Subcutaneous abdominal adipose tissue (tissue), 5 donors: ENCODE measurements around the gene MAS1L.
"Not testable (repeated sequence)": the region's sequence is repeated elsewhere in the genome, so short reads cannot be mapped to it uniquely, and the experiment has no call there.

Experiments used
- H3K27ac ChIP-seq: one replicate; pipeline ENCODE4 v1.7.0; 2013; ENCODE audit warnings: low read depth, mild to moderate bottlenecking, inconsistent platforms, low read length, moderate library complexity
- H3K27me3 ChIP-seq, 5 donors: one replicate each; pipeline ENCODE4 v1.7.0; 2013; ENCODE audit warnings: low read length in 5 of 5, inconsistent platforms in 1 of 5; ENCODE audit not compliant: control insufficient read depth in 5 of 5, insufficient read depth in 4 of 5
- H3K36me3 ChIP-seq, 5 donors: one replicate each; pipeline ENCODE4 v1.7.0; 2013; ENCODE audit warnings: low read length in 5 of 5; ENCODE audit not compliant: control insufficient read depth in 5 of 5, insufficient read depth in 5 of 5
- H3K4me1 ChIP-seq, 5 donors: one replicate each; pipeline ENCODE4 v1.7.0; 2013; ENCODE audit warnings: low read length in 5 of 5, mild to moderate bottlenecking in 3 of 5, moderate library complexity in 1 of 5; ENCODE audit not compliant: control insufficient read depth in 5 of 5, insufficient read depth in 5 of 5
- H3K4me3 ChIP-seq, 5 donors: one replicate each; pipeline ENCODE4 v1.7.0; 2013; ENCODE audit warnings: low read length in 5 of 5, low read depth in 1 of 5
- H3K9ac ChIP-seq, 5 donors: one replicate each; pipeline ENCODE4 v1.7.0; 2013; ENCODE audit warnings: low read length in 5 of 5, mild to moderate bottlenecking in 4 of 5, moderate library complexity in 3 of 5
- H3K9me3 ChIP-seq, 5 donors: one replicate each; pipeline ENCODE4 v1.7.0; 2013; ENCODE audit warnings: low read length in 5 of 5; ENCODE audit not compliant: control insufficient read depth in 5 of 5
- donor health status: healthy.
- donor health status: healthy.
- donor health status: healthy.
- donor health status: healthy.
- donor health status: healthy.

MAS1L gene

GRCh38 chr6:29465279-29465678 lies 22.5 kb downstream of the MAS1L start:
- Histone ChIP-seq H3K27me3 (peaks cover 0 to 6% (median 0%) of the 10 kb centered on the region in 5 donors), H3K9ac (no peak overlapping the region), H3K27ac (no peak overlapping the region), H3K4me3 (no peak overlapping the region), H3K4me1 (no peaks in the 10 kb centered on the region), H3K36me3 (no peaks in the 10 kb centered on the region), H3K9me3 (no peaks in the 10 kb centered on the region)

- no peaks in the 10 kb centered on the region for H3K4me1 ChIP-seq
- H3K36me3 ChIP-seq: no peaks in the 10 kb centered on the region
- H3K4me3 ChIP-seq: no peak overlapping the region
- no peaks in the 10 kb centered on the region for H3K9me3 ChIP-seq
- no peak overlapping the region for H3K9ac ChIP-seq
- H3K27ac ChIP-seq: no peak overlapping the region
- H3K27me3 ChIP-seq: peaks cover 0 to 6% (median 0%) of the 10 kb centered on the region in 5 donors
Observed at GRCh38 chr6:29462022-29462421, 25.7 kb downstream of the MAS1L start.

GRCh38 chr6:29461021-29461814 lies 26.5 kb downstream of the MAS1L start:
- Histone ChIP-seq H3K9ac (no peak overlapping the region), H3K4me1 (no peaks in the 10 kb centered on the region), H3K4me3 (no peak overlapping the region), H3K27me3 (peaks cover 0 to 6% (median 0%) of the 10 kb centered on the region in 5 donors), H3K27ac (no peak overlapping the region), H3K36me3 (no peaks in the 10 kb centered on the region), H3K9me3 (no peaks in the 10 kb centered on the region)

DNA sequence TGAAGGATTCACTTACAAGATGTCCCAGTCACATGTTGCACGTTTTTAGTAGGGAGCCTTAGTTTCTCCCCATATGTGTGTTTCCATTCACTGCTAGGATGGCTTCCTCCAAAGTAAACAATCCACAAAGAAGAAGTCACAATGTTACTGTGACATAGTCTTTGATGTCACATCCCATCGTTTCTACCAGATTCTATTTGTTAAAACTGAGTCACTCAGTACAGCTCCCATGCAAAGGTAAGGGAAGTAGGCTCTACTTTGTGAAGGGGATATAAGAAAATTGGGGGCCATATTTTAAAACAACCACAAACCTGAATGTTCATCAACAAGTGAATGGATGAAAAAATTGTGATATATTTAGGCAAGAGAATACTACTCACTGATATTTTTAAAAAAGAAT lies 30.8 kb downstream of the MAS1L start, which contains the start of the genes OR11A1 and OR2H1:
TSS of gene OR11A1 (minus strand) at position 101 of the 400 bp plus-strand sequence. CDS start 29,430 bp downstream, outside the sequence.
TSS of gene OR2H1 (plus strand) at position 185 of the 400 bp plus-strand sequence. CDS start 4,615 bp downstream, outside the sequence.
- no peak within 1 kb of the TSS for H3K27ac ChIP-seq
- no peaks in the 10 kb centered on the region for H3K27me3 ChIP-seq
- no peak within 1 kb of the TSS for H3K4me3 ChIP-seq
- no peaks in the 10 kb centered on the region for H3K9me3 ChIP-seq
- no peaks in the 10 kb centered on the region for H3K36me3 ChIP-seq
- no peaks in the 10 kb centered on the region for H3K4me1 ChIP-seq
- no peak within 1 kb of the TSS for H3K9ac ChIP-seq

GRCh38 chr6:29451471-29452193 lies 36.1 kb downstream of the MAS1L start:
- Histone ChIP-seq H3K36me3 (no peaks in the 10 kb centered on the region), H3K4me3 (no peak overlapping the region), H3K4me1 (no peaks in the 10 kb centered on the region), H3K9ac (no peak overlapping the region), H3K27ac (no peak overlapping the region), H3K27me3 (no peaks in the 10 kb centered on the region), H3K9me3 (peaks cover 0 to 5% (median 0%) of the 10 kb centered on the region in 5 donors)

GRCh38 chr6:29447670-29448069 lies 40.1 kb downstream of the MAS1L start:
- H3K27me3 ChIP-seq: peaks cover 0 to 4% (median 0%) of the 10 kb centered on the region in 5 donors

DNA sequence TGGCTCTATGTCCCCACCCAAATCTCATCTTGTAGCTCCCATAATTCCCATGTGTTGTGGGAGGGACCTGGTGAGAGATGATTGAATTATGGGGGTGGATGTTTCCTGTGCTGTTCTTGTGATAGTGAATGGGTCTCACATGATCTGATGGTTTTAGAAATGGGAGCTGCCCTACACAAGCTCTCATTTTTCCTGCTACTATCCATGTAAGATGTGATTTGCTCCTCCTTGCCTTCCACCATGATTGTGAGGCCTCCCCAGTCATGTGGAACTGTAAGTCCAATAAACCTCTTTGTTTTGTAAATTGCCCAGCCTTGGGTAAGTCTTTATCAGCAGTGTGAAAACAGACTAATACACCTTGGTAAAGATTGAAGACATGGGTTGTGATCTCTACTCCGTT lies 43.7 kb downstream of the MAS1L start:
- H3K9ac ChIP-seq, H3K27me3 ChIP-seq, H3K4me1 ChIP-seq, H3K36me3 ChIP-seq, H3K4me3 ChIP-seq, H3K27ac ChIP-seq, H3K9me3 ChIP-seq: not testable (repeated sequence)

More at GRCh38 chr6:29447670-29448069, 40.1 kb downstream of the MAS1L start:
- Histone ChIP-seq H3K36me3 (no peaks in the 10 kb centered on the region), H3K4me3 (no peak overlapping the region), H3K9ac (no peak overlapping the region), H3K4me1 (no peaks in the 10 kb centered on the region), H3K27ac (no peak overlapping the region), H3K9me3 (peaks cover 0 to 11% (median 2%) of the 10 kb centered on the region in 5 donors)

- no peak overlapping the region for H3K4me3 ChIP-seq
- peaks cover 0 to 6% (median 2%) of the 10 kb centered on the region in 5 donors for H3K9me3 ChIP-seq
- peaks cover 0 to 7% (median 0%) of the 10 kb centered on the region in 5 donors for H3K27me3 ChIP-seq
- H3K36me3 ChIP-seq: no peaks in the 10 kb centered on the region
- H3K4me1 ChIP-seq: no peaks in the 10 kb centered on the region
- H3K27ac ChIP-seq: no peak overlapping the region
- H3K9ac ChIP-seq: no peak overlapping the region
Observed at GRCh38 chr6:29442719-29443118, 45.0 kb downstream of the MAS1L start.

- Histone ChIP-seq H3K36me3 (no peaks in the 10 kb centered on the region), H3K9me3 (peaks cover 0 to 2% (median 0%) of the 10 kb centered on the region in 5 donors), H3K27ac (no peak within 1 kb of the TSS), H3K4me3 (no peak within 1 kb of the TSS), H3K9ac (no peak within 1 kb of the TSS), H3K4me1 (no peaks in the 10 kb centered on the region), H3K27me3 (peaks cover 0 to 3% (median 0%) of the 10 kb centered on the region in 5 donors)
Observed at GRCh38 chr6:29439006-29439405, 48.8 kb downstream of the MAS1L start, which contains the start of gene OR10C1. TSS of gene OR10C1 (plus strand) at chr6:29439306. CDS start at chr6:29440016, 710 bp downstream.

- not testable (repeated sequence) for H3K4me3 ChIP-seq, H3K4me1 ChIP-seq, H3K27ac ChIP-seq, H3K27me3 ChIP-seq, H3K9ac ChIP-seq, H3K36me3 ChIP-seq, H3K9me3 ChIP-seq
Observed at GRCh38 chr6:29436730-29437129, 51.0 kb downstream of the MAS1L start.
